Adrenal gland (tissue), 5 donors: ENCODE results near the gene TAF13.

ENCODE experiments used
- CTCF ChIP-seq, 6 experiments: fragments of 450-650 bp in 4 of 6; fragments of 200-600 bp in 2 of 6; sonication (generic) in 1 of 6; IDR thresholded peaks; 1 replicate in 5 of 6; 2 replicates in 1 of 6; pipeline versions ENCODE4 v1.5.1 to v1.8.0; 2016 to 2021; ENCODE audit warnings: antibody characterized with exemption in 6 of 6, mild to moderate bottlenecking in 2 of 6, moderate library complexity in 1 of 6
- POLR2A ChIP-seq, 2 donors: fragments of 450-650 bp; IDR thresholded peaks; one replicate each; pipeline ENCODE4 v1.6.1; 2017; ENCODE audit warnings: antibody characterized with exemption in 2 of 2, mild to moderate bottlenecking in 2 of 2, moderate library complexity in 1 of 2
- donor health status: DM: no; HTN: no; CAD: no.

- TF ChIP-seq POLR2A (IDR thresholded peaks at IDR 0.05) (no peak), CTCF (IDR thresholded peaks at IDR 0.05) (no peak)
Measured at GRCh38 chr1:109114342-109114674, 38.5 kb upstream of the TAF13 start.
